DMS 273 (cell line): ENCODE results near the gene TMC2.

ENCODE experiments used
- DNase-seq: peaks from one replicate; lab custom pipeline; 2025; ENCODE audit not compliant: unreplicated experiment; lab: John Stamatoyannopoulos, UW

The TMC2 gene

DNA sequence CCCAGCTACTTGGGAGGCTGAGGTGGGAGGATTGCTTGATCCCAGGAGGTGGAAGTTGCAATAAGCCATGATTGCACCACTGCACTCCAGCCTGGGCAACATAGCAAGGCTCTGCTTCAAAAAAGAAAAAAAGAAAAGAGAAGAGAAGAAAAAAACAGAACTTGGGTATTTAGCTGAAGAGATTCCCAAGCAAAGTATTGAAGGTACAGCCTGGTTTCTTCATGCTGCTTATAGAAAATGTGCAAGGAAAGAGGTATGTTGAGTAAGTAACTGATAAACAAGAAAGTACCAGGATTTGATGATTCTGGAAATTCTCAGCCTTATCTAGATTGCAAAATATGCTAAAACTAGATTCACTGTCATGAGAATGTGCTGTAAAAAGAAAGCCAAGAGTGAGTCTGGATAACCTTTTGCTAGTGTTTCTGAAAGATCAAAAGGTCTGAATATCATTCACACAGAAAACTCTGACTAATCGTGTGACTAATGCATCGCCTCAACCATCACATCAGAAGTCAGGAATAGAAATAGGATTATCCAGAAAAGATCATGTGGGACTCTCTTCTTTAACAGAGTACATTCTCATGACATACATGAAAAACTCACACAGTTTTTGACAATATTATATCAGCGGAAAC, 83.7 kb downstream of the TMC2 start:
- no peak for DNase-seq

- no peak for DNase-seq
Observed at GRCh38 chr20:2624190-2624589, 87.8 kb downstream of the TMC2 start.

- DNase-seq = no peak
Observed at GRCh38 chr20:2625062-2625461, 88.7 kb downstream of the TMC2 start.

DNA sequence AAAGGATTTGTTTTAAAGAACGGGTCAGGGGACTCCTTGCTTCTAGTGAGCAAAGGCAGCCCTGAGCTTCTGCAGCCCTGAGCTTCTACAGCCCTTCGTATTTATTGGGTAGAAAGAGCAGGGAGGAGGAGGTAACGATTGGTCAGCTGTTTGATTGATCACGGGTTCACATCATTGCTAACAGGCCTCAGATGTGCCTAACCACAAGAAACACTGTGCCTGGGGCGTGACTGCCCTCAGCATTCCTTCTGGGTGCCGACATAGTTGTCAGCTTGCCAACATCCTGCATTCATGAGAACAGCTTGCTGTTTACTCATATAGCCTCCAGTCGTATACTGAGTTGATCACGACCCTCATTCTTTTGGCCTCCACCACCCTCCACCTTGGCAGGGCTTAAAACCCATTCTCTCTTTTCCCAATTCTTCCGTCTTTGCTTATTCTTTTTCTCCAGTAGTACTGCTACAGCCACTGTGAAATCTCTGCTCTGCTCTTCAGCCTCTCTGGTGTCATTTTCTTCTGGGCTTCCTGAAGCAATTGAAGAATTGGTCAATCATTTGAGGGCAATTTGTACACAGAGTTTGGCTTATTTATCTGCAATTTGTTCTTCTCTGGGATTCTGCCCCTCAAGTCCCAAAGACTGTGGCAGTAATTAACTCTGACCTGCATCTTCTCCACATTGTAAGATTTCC, 90.6 kb downstream of the TMC2 start:
- peak; percentile 39 for DNase-seq

DNA sequence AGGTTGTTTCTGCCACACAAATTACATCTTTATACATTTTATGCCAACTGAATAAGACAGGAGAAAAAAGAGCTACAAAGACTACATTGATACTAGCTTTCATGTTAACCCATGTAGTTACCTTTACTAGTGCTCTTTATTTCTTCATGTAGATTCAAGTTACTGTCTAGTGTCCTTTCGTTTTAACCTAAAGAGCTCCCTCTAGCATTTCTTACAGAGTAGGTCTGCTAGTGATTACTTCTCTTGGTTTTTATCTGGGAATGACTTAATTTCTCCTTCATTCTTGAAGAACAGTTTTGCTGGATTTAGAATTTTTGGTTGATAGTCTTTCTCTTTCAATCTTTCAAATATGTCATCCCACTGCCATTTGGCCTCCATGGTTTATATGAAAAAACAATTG, 94.9 kb downstream of the TMC2 start:
- DNase-seq = peak; percentile 29

- no peak for DNase-seq
Observed at GRCh38 chr20:2633381-2633780, 97.0 kb downstream of the TMC2 start.

- DNase-seq = no peak
Observed at GRCh38 chr20:2637246-2637645, 100.9 kb downstream of the TMC2 start.

DNA sequence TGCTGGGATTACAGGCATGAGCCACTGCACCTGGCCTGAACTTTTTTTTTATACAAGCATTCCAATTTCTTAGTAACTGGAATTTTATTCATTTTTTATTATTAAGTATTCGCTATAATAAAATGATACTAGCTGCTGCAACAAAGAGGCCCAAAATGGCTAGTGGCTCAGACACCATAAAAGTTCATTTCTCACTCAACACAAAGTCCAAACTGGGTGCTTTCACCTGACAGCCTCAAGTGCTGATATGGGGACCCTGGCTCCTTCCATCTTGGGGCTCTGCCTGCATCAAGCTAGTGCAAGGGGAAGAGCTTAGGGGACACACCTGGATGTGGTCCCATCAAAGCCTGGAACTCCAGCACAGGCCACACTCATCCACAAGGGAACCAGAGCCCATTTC, 103.9 kb downstream of the TMC2 start:
- no peak for DNase-seq

DNA sequence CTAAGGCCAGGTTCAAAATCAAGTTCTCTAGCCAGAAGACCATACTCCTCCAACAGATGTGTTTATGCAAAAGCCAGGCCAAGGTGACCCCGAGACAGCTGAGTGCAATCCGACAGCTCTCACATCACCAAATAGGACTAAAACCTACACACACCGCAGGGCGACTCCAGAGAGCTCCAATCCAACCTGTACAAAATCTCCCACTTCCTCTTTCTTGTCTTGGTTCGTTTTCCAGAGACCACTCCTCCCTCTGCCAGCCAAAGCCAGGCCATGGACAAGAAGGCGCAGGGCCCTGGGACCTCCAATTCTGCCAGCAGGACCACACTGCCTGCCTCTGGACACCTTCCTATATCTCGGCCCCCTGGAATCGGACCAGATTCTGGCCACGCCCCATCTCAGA, 104.5 kb downstream of the TMC2 start:
- DNase-seq = no peak

DNA sequence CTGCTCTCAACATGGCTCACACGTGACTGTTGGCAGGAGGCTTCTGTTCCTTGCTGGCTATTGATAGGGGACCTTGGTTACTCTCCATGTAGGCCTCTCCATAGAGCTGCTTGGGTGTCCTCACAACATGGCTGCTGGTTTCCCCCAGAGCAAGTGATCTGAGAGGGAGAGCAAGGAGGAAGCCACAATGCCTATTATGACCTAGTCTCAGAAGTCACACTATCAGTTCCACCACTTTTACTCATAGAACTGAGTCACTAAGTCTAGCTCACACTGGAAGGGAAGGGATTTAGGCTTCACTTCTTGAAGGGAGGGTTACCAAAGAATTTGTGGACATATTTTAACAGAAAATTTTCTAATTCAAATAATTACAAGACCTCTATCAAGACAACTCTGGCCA, 107.3 kb downstream of the TMC2 start:
- DNase-seq = no peak

DNA sequence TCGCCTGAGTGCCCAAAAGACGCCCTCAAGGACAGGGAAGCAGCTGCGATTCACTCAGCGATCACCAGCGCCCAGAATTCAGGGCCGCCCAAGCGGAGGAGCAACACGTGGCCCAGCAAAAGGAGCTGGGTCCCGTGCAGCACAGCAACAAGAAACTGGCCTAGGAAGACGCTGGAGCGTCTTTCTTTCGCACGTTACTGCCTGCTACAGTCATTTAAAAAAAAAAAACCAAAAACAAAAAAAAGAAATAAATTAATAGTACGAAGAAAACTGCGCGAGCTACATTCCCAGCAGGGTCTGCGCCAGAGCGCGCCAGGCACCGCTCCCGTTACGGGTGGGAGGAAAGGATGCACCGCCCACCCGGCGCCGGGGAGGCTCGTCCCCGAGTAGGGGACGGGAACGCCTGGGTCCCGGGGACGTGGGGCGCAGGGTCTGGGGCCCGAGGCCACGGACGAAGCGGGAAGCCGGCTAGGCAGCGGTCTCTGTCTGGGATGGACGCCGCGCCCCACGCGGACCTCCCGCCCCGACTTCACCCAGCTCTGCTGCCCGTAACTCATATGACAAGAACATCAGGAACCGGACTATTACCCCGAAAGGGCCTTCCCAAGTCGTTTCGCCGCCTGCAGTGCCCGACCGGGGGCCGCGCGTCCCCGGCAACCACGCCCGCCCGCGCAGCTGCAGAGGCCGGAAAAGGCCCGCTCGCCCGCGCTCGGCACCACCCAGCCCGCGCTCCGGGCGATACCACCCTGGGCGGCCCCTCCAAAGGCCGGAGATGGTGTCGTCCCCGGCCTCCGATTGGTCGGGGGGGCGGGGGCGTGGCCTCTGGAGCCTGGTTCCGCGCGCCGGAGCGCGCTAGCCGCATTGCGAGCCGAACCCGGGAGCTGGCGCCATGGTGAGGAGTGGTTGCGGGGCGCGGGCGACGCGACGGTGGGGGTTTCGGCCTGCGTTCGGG, 115.7 kb downstream of the TMC2 start, which contains the start of gene NOP56:
TSS of gene NOP56 (plus strand) at position 861 of the 952 bp plus-strand sequence. CDS start at position 890, 29 bp downstream.
- peak; percentile 97 for DNase-seq

DNA sequence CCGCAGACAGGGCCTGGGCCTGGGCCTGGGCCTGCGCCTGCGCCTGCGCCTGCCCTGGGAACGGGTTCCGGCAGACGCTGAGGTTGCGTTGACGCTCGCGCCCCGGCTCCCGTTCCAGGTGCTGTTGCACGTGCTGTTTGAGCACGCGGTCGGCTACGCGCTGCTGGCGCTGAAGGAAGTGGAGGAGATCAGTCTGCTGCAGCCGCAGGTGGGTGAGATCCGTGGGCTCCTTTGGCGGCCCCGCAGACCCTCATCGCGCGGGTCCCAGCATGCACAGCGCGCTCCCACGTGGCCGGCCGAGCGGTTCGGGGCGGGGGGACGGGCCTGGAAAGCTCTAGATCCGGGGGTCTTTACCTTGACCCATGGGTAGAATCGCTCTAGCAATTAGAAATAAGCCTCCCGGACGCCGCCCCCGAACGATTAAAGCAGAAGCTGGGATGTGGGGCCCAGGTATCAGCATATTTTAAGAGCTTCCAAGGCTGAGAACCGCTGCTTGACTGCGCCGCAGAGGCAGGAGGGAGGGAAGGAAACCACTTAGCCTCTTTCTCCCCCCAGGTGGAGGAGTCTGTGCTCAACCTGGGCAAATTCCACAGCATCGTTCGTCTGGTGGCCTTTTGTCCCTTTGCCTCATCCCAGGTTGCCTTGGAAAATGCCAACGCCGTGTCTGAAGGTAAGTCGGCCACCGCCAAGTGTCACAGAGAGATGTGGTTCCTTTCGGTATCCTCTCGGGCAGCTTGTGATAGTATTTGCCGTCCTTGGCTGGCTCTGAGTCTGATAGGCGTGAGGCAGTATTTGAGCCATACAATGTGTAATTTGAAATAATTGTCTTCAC, 116.6 kb downstream of the TMC2 start:
- peak; percentile 68 for DNase-seq

DNA sequence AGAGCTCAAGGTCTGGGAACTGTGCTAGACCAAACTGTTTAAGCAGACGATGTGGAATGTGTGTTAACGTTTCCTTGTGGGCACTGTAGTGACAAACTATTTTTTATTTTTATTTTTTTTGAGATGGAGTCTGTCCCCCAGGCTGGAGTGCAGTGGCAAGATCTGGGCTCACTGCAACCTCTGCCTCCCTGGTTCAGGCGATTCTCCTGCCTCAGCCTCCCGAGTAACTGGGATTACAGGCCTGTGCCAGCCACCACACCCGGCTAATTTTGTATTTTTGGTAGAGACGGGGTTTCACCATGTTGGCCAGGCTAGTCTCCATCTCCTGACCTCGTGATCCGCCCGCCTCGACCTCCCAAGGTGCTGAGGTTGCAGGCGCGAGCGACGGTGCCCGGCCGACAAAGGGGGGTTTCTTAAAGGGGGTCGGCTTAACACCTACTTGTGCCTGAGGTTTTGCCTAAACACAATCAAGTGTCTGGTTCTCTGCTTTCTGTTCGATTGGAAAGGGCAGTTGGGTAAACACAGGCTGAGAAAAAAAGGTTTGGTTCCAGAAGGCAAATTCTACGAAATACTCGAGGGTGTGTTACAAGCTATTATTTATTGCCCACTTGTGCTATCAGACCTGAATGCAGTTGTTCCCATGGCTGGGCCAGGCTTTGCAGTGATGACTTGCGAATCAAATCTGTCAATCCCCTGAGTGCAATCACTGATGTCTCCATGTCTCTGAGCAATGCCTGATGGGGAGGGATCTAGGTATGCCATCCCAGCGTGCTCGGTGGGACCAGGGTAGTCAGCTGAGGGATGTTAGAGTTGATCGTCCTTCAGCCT, 117.4 kb downstream of the TMC2 start:
- peak; percentile 27 for DNase-seq

DNA sequence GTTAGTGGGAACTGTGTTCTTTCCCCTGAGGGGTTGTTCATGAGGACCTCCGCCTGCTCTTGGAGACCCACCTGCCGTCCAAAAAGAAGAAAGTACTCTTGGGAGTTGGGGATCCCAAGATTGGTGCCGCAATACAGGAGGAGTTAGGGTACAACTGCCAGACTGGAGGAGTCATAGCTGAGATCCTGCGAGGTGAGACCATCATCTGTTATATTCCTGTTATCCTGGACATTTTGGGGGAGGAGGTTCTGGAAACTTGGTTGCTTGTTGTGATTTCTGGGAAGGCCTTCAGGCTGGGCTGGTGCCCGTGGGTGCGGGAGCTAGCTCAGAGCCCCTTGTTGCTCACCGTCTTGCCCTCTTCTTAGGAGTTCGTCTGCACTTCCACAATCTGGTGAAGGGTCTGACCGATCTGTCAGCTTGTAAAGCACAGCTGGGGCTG, 118.0 kb downstream of the TMC2 start:
- peak; percentile 27 for DNase-seq

DNA sequence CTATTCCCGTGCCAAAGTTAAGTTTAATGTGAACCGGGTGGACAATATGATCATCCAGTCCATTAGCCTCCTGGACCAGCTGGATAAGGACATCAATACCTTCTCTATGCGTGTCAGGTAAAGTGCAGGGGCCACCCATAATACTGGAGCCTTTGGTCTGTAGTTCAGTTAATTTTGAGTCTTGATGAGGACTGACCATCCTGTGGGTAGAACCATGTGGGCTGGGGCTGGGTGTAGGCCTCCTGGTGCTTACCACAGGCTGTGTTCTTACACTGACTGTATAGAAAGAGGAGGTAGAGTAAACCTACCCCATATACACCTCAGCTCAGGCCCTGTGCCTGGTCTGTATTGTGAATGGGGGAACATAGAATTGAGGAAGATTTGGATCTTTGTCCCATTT, 118.5 kb downstream of the TMC2 start:
- no peak for DNase-seq

GRCh38 chr20:2655331-2656116, 119.2 kb downstream of the TMC2 start:
- DNase-seq = no peak

- DNase-seq = peak; percentile 36
Observed at GRCh38 chr20:2656471-2657117, 120.2 kb downstream of the TMC2 start.

GRCh38 chr20:2657241-2657640, 120.9 kb downstream of the TMC2 start:
- peak; percentile 44 for DNase-seq

- peak; percentile 44 for DNase-seq
Observed at GRCh38 chr20:2657674-2658073, 121.3 kb downstream of the TMC2 start.
